Ascending aorta (tissue), 2 donors: ENCODE measurements around the gene DIP2A. TPM values are rescaled to one million over a fixed set of nuclear protein-coding genes. Genes with fewer than 3 reads are reported as not detected.

Experiments
- DNase-seq, 2 donors: peaks; one replicate each; pipeline ENCODE4 v3.0.0-alpha.2; 2019; ENCODE audit warnings: low spot score in 2 of 2
- H3K27ac ChIP-seq, 2 donors: fragments of 200-600 bp; sonication (generic); one replicate each; pipeline ENCODE4 v1.5.1; 2016 to 2017; ENCODE audit warnings: mild to moderate bottlenecking in 1 of 2
- H3K27me3 ChIP-seq: fragments of 200-600 bp; sonication (generic); one replicate; pipeline ENCODE4 v1.5.1; 2017
- H3K36me3 ChIP-seq, 2 donors: fragments of 200-600 bp; sonication (generic); one replicate each; pipeline ENCODE4 v1.5.1; 2016
- H3K4me1 ChIP-seq, 2 donors: fragments of 200-600 bp; sonication (generic); one replicate each; pipeline ENCODE4 v1.5.1; 2016 to 2017; ENCODE audit warnings: mild to moderate bottlenecking in 1 of 2
- H3K4me3 ChIP-seq, 2 donors: fragments of 200-600 bp; sonication (generic); one replicate each; pipeline ENCODE4 v1.5.1; 2016 to 2017; ENCODE audit warnings: mild to moderate bottlenecking in 1 of 2
- H3K9me3 ChIP-seq, 2 donors: fragments of 200-600 bp; sonication (generic); one replicate each; pipeline ENCODE4 v1.5.1; 2016
- CTCF ChIP-seq, 3 experiments: fragments of 200-600 bp in 2 of 3; fragments of 450-650 bp in 1 of 3; sonication (generic) in 2 of 3; IDR thresholded peaks; one replicate each; pipeline ENCODE4 v1.5.1; 2016 to 2019; ENCODE audit warnings: antibody characterized with exemption in 3 of 3, mild to moderate bottlenecking in 1 of 3, moderate library complexity in 1 of 3
- intact Hi-C: fragments of 100-400 bp; cut with DNase I; formaldehyde crosslinking; loops from one replicate; pipeline ENCODE4 v1.15.1; 2023
- total RNA-seq: library from RNA; depleted of rRNA; stranded (reverse); fragments of >200 nt; gene quantifications from one replicate; pipeline ENCODE4 v1.1.0, GENCODE V29; 2016

DIP2A gene
- total RNA-seq, 1 donor from 2014 or later, result 72.8 TPM

DNA sequence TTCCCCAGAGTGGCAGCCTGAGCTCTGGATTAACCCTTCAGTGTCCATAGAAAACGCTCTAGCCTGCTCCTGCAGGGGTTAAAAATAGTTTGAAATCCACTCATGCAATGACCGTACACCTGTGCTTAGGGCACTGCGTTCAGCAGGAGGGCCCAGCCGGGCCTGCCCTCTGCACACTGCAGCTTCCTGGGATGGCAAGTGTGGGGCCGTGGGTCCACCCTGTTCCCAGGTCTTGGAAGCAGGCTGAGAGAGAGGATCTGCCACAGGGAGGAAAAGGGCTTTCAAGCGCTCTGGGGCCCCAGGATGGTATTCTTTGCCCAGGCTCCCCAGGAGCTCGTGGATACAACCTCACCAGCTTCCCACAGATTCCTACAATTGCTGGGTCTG, 147.7 kb downstream of the DIP2A start:
- DNase-seq, result no peak
- Histone ChIP-seq H3K27ac (no peak overlapping the region), H3K36me3 (no peaks in the 10 kb centered on the region), H3K4me1 (no peaks in the 10 kb centered on the region), H3K4me3 (no peak overlapping the region), H3K27me3 (no peaks in the 10 kb centered on the region), H3K9me3 (peaks cover 0 to 4% of the 10 kb centered on the region in 2 donors)
- TF ChIP-seq CTCF (IDR thresholded peaks at IDR 0.05), result no peak
- intact Hi-C loops, result no loop called here

DNA sequence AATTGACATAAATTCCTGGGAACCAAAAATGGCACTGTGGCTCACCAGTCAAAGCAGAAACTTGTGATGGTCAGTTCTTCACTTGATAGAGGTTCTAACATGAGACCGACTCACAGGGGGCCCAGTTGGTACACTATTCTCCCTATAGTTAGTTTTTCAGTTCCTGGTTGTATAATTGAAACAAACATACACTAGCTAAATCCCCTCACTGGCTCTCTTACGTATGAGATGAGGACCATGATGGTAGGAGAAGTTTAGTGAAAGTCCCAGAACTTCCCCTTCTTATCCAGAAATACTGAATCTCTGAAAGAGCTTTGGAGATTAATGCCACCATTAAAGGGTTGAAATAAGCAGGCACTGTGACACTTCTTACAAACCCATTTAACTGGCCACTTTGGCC, 148.9 kb downstream of the DIP2A start:
- Histone ChIP-seq H3K9me3 (peaks cover 0 to 4% of the 10 kb centered on the region in 2 donors), H3K27ac (no peak overlapping the region), H3K27me3 (no peaks in the 10 kb centered on the region), H3K36me3 (no peaks in the 10 kb centered on the region), H3K4me3 (no peak overlapping the region), H3K4me1 (no peaks in the 10 kb centered on the region)
- intact Hi-C loops, result no loop called here
- DNase-seq, result no peak
- no peak for TF ChIP-seq CTCF (IDR thresholded peaks at IDR 0.05)

DNA sequence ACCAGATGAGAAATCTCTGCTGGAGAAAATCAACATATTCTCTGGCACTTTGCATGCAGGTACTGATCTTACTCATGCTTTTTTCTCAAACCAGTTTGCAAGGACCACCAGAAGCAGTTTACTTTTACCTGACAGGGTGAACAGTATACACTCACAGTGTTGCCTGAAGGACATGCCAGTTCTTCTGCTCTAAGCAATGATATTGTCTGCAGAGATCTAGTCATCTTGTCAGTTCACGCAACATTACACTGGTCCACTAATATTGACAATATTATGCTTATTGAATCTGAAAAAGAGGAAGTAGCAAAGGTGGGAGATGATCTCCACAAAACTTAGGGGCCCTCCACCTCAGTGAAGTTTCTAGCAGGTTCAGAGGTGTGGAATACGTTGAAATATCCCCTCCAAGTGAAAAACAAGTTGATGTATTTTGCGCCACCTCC, 150.0 kb downstream of the DIP2A start:
- no peaks in the 10 kb centered on the region for H3K36me3 ChIP-seq
- no peak overlapping the region for H3K27ac ChIP-seq
- no peak overlapping the region for H3K4me3 ChIP-seq
- DNase-seq, result no peak
- no peak for TF ChIP-seq CTCF (IDR thresholded peaks at IDR 0.05)
- intact Hi-C loops, result no loop called here
- no peaks in the 10 kb centered on the region for H3K4me1 ChIP-seq
- peaks cover 0 to 4% of the 10 kb centered on the region in 2 donors for H3K9me3 ChIP-seq
- H3K27me3 ChIP-seq, result no peaks in the 10 kb centered on the region

- no peak for DNase-seq
- H3K27me3 ChIP-seq, result no peaks in the 10 kb centered on the region
- intact Hi-C loops, result no loop called here
- no peak overlapping the region for H3K27ac ChIP-seq
- H3K4me3 ChIP-seq, result no peak overlapping the region
- H3K36me3 ChIP-seq, result no peaks in the 10 kb centered on the region
- TF ChIP-seq CTCF (IDR thresholded peaks at IDR 0.05), result no peak
- H3K4me1 ChIP-seq, result no peaks in the 10 kb centered on the region
- peaks cover 0 to 4% of the 10 kb centered on the region in 2 donors for H3K9me3 ChIP-seq
These were observed 151.5 kb downstream of the DIP2A start for GRCh38 chr21:46610018-46610701.

GRCh38 chr21:46613391-46613790, 154.7 kb downstream of the DIP2A start:
- DNase-seq, result no peak
- peaks cover 0 to 4% of the 10 kb centered on the region in 2 donors for H3K9me3 ChIP-seq
- intact Hi-C loops, result no loop called here
- no peak for TF ChIP-seq CTCF (IDR thresholded peaks at IDR 0.05)
- no peak overlapping the region for H3K27ac ChIP-seq
- H3K4me1 ChIP-seq, result no peaks in the 10 kb centered on the region
- no peaks in the 10 kb centered on the region for H3K36me3 ChIP-seq
- no peaks in the 10 kb centered on the region for H3K27me3 ChIP-seq
- H3K4me3 ChIP-seq, result no peak overlapping the region

DNA sequence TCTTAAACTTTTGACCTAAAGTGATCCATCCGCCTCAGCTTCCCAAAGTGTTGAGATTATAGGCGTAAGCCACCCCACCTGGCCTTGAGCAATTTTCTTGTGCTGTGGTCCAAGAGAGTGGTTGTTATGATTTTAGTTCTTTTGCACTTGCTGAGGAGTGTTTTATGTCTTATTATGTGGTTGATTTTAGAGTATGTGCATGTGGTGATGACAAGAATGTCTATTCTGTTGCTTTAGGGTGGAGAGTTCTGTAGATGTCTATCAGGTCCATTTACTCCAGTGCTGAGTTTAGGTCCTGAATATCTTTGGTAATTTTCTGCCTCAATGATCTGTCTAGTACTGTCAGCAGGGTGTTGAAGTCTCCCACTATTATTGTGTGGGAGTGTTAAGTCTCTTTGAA, 157.4 kb downstream of the DIP2A start:
- Histone ChIP-seq H3K36me3 (no peaks in the 10 kb centered on the region), H3K9me3 (no peaks in the 10 kb centered on the region), H3K4me3 (no peak overlapping the region), H3K4me1 (no peaks in the 10 kb centered on the region), H3K27me3 (no peaks in the 10 kb centered on the region), H3K27ac (no peak overlapping the region)
- DNase-seq, result no peak
- no peak for TF ChIP-seq CTCF (IDR thresholded peaks at IDR 0.05)
- intact Hi-C loops, result no loop called here
